Right lobe of liver (tissue), 6 donors: ENCODE results near the gene IL6ST. TPM values are rescaled to one million over a fixed set of nuclear protein-coding genes. Genes with fewer than 3 reads are reported as not detected.

Experiments
- ATAC-seq, 4 donors: fragments of 200-7000 bp; cut with Tn5 transposase; one replicate each; pipeline ENCODE4 v1.9.1; 2020; ENCODE audit warnings: mild to moderate bottlenecking in 4 of 4, moderate library complexity in 4 of 4
- DNase-seq, 3 donors: peaks; one replicate each; pipeline ENCODE4 v3.0.0-alpha.2; 2020
- H3K27ac ChIP-seq, 3 donors: fragments of 200-600 bp; one replicate each; pipeline ENCODE4 v1.8.0; 2022
- H3K27me3 ChIP-seq, 2 donors: fragments of 200-600 bp; one replicate each; pipeline ENCODE4 v1.8.0; 2022
- H3K36me3 ChIP-seq, 4 donors: fragments of 200-600 bp; sonication (generic) in 1 of 4; one replicate each; pipeline versions ENCODE4 v1.5.1 to v1.8.0; 2017 to 2022; ENCODE audit warnings: control low read depth in 1 of 4
- H3K4me1 ChIP-seq, 4 donors: fragments of 200-600 bp; sonication (generic) in 1 of 4; one replicate each; pipeline versions ENCODE4 v1.5.1 to v1.8.0; 2017 to 2022; ENCODE audit warnings: control low read depth in 1 of 4
- H3K4me3 ChIP-seq, 3 donors: fragments of 200-600 bp; one replicate each; pipeline ENCODE4 v1.8.0; 2022
- H3K9me3 ChIP-seq, 4 donors: fragments of 200-600 bp; sonication (generic) in 1 of 4; one replicate each; pipeline versions ENCODE4 v1.5.1 to v1.8.0; 2017 to 2022; ENCODE audit warnings: control low read depth in 1 of 4
- POLR2A ChIP-seq: fragments of 450-650 bp; IDR thresholded peaks from one replicate; pipeline ENCODE4 v1.6.1; 2017; ENCODE audit warnings: antibody characterized with exemption, mild to moderate bottlenecking
- WGBS: methylation state at CpG from one replicate; pipeline ENCODE4 v1.1.6; 2018; ENCODE audit warnings: low coverage, low lambda C conversion rate; ENCODE audit not compliant: insufficient coverage; ENCODE audit errors: missing lambda C conversion rate; 5-methylcytosine and 5-hydroxymethylcytosine counted together
- intact Hi-C, 2 donors: fragments of 100-400 bp; cut with DNase I; formaldehyde crosslinking; loops; one replicate each; pipeline versions ENCODE4 v1.11.2 to v1.14.1; 2022
- total RNA-seq, 6 experiments: library from RNA; depleted of rRNA in 2 of 6; stranded (reverse); fragments of >200 nt in 2 of 6; fragmentation: NEBNext Ultra II Directional in 3 of 6; extraction: Animal tissue kit (Norgen Biotek cat#: 25700) in 3 of 6; gene quantifications; one replicate each; pipeline versions ENCODE4 v1.1.0 to v1.2.4, GENCODE V29; 2016 to 2023
- TF ChIP-seq, protein P1 (sequence below), 4 donors: fragments of 200-600 bp in 3 of 4; fragments of 450-650 bp in 1 of 4; IDR thresholded peaks; one replicate each; pipeline versions ENCODE4 v1.5.1 to v1.8.0; 2016 to 2022; ENCODE audit warnings: antibody characterized with exemption in 4 of 4, mild to moderate bottlenecking in 2 of 4
- donor health status: DM: no; HTN: yes; CAD: no.
- donor health status: DM: no; HTN: no; CAD: no.
- donor health status: DM: no; HTN: no; CAD: no.
- donor health status: DM: no; HTN: yes; CAD: no.
- donor health status: DM: no; HTN: yes; CAD: no.

Gene IL6ST
- total RNA-seq, 6 experiments from 2014 or later = 150 to 341 (median 278) TPM

DNA sequence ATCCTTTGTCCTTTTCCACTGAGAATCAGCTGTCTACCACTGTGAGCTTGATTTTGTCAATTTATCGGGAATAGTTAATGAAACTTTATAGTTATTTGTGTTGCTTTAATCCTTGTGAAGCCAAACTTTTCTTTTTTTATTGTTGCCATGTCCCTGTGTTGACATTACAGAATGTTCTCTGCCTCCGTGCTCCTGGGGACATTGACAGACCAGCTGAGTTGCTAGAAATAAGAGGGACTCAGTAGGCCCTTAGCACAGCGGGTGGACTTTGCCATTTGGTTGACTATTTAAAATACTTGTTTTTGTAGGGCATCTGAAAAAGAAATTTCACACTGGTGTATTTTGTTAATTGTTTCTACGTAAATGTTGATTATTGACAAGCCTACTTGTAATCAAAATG is 73.1 kb downstream of the IL6ST start:
- intact Hi-C loops = no loop called here
- no peak overlapping the region for H3K27ac ChIP-seq
- no peaks in the 10 kb centered on the region for H3K4me1 ChIP-seq
- H3K9me3 ChIP-seq = no peaks in the 10 kb centered on the region
- 70% methylated on average over 4 of the region's 4 CpGs for WGBS
- DNase-seq = no peak
- no peak for ATAC-seq
- no peak for TF ChIP-seq POLR2A
- TF ChIP-seq, protein P1, sequence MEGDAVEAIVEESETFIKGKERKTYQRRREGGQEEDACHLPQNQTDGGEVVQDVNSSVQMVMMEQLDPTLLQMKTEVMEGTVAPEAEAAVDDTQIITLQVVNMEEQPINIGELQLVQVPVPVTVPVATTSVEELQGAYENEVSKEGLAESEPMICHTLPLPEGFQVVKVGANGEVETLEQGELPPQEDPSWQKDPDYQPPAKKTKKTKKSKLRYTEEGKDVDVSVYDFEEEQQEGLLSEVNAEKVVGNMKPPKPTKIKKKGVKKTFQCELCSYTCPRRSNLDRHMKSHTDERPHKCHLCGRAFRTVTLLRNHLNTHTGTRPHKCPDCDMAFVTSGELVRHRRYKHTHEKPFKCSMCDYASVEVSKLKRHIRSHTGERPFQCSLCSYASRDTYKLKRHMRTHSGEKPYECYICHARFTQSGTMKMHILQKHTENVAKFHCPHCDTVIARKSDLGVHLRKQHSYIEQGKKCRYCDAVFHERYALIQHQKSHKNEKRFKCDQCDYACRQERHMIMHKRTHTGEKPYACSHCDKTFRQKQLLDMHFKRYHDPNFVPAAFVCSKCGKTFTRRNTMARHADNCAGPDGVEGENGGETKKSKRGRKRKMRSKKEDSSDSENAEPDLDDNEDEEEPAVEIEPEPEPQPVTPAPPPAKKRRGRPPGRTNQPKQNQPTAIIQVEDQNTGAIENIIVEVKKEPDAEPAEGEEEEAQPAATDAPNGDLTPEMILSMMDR (IDR thresholded peaks at IDR 0.05) = no peak
- H3K36me3 ChIP-seq = no peaks in the 10 kb centered on the region
- H3K27me3 ChIP-seq = no peaks in the 10 kb centered on the region
- no peak overlapping the region for H3K4me3 ChIP-seq

DNA sequence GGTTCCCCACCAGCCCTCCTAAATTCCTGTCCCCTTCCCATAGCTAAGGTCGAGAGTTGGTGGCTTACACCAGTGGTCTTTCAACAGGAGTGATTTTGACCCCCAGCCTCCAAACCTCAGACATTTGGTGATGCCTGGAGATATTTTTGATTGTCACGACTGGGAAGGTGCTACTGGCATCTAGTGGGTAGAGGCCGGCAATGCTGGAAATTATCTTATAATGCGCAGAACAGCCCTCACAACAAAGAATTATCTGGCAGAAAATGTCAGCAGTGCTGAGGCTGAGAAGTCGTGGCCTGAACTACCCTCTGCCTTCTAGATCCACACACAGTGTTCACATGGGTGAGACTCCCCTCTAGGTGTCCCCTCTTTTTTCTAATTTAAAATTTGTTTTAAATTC is 74.0 kb downstream of the IL6ST start:
- H3K27ac ChIP-seq = no peak overlapping the region
- no peak overlapping the region for H3K4me3 ChIP-seq
- no peaks in the 10 kb centered on the region for H3K9me3 ChIP-seq
- WGBS = 58% methylated on average over 5 of the region's 5 CpGs
- DNase-seq (no peak), ATAC-seq (peak in 2 of 4 donors; percentile 14 to 16)
- no peaks in the 10 kb centered on the region for H3K27me3 ChIP-seq
- no peaks in the 10 kb centered on the region for H3K4me1 ChIP-seq
- TF ChIP-seq POLR2A = no peak
- TF ChIP-seq, protein P1 (IDR thresholded peaks at IDR 0.05) = peak in 1 of 4 donors; percentile 35
- no peaks in the 10 kb centered on the region for H3K36me3 ChIP-seq
- intact Hi-C loops = no loop called here

DNA sequence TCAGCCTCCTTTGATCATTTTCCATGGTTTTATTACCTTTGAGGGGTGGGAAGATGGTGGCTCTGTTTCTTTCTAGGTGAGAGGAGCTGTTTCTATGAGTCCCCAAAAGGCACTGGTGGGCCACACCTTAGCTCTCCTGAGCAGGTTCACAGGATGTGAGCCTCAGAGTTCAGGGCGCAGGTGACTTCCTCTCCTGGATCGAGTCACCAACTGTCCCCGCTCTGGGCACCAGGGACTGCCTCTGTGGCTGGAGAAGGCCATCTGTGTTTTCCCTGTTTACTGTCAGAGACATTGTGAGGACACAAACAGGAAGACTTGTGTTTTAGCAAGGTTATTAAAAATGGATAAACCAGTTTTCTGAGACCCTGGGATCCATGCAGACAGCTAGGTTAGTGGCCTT is 75.1 kb downstream of the IL6ST start:
- no peaks in the 10 kb centered on the region for H3K9me3 ChIP-seq
- no peak for ATAC-seq
- WGBS = 29% methylated on average over 3 of the region's 3 CpGs
- H3K4me1 ChIP-seq = no peaks in the 10 kb centered on the region
- TF ChIP-seq, protein P1 (IDR thresholded peaks at IDR 0.05) = no peak
- no peak for TF ChIP-seq POLR2A
- H3K36me3 ChIP-seq = no peaks in the 10 kb centered on the region
- intact Hi-C loops = no loop called here
- DNase-seq = no peak
- H3K27ac ChIP-seq = no peak overlapping the region
- no peaks in the 10 kb centered on the region for H3K27me3 ChIP-seq
- no peak overlapping the region for H3K4me3 ChIP-seq

- Histone ChIP-seq H3K27ac (no peak overlapping the region), H3K4me3 (no peak overlapping the region), H3K27me3 (no peaks in the 10 kb centered on the region), H3K4me1 (no peaks in the 10 kb centered on the region), H3K9me3 (no peaks in the 10 kb centered on the region), H3K36me3 (no peaks in the 10 kb centered on the region)
- intact Hi-C loops = no loop called here
- ATAC-seq = peak in 3 of 4 donors; percentile 42 to 74 (median 52)
- WGBS = 83% methylated on average over 1 of the region's 17 CpGs
- DNase-seq = no peak
- no peak for TF ChIP-seq POLR2A
- TF ChIP-seq, protein P1 (IDR thresholded peaks at IDR 0.05) = no peak
These were observed 76.4 kb downstream of the IL6ST start for GRCh38 chr5:55918087-55919035.
